Activated naive CD8-positive, alpha-beta T cell treated with anti-CD3 and anti-CD28 coated beads, Interleukin-2, amount 50 U/mL, for 24 hours (primary cell): ENCODE results near the gene ZNF750.

Experiments
- ATAC-seq: fragments of 150-1000 bp; cut with Tn5 transposase; one replicate; pipeline ENCODE4 v1.10.0; 2021
- DNase-seq: peaks from one replicate; pipeline ENCODE4 v3.0.0; 2021
- H3K27ac Mint-ChIP-seq: one replicate; pipeline ENCODE4 v1.8.0; 2021; ENCODE audit warnings: mild to moderate bottlenecking, mixed read lengths
- H3K27me3 Mint-ChIP-seq: one replicate; pipeline ENCODE4 v1.8.0; 2021; ENCODE audit warnings: mixed read lengths
- H3K36me3 Mint-ChIP-seq: one replicate; pipeline ENCODE4 v1.8.0; 2021; ENCODE audit warnings: low read depth, mixed read lengths
- H3K4me1 Mint-ChIP-seq: one replicate; pipeline ENCODE4 v1.8.0; 2021; ENCODE audit warnings: mixed read lengths
- H3K4me3 Mint-ChIP-seq: one replicate; pipeline ENCODE4 v1.8.0; 2021; ENCODE audit warnings: mild to moderate bottlenecking, moderate library complexity, mixed read lengths
- H3K9me3 Mint-ChIP-seq: one replicate; pipeline ENCODE4 v1.8.0; 2021; ENCODE audit warnings: mixed read lengths

ZNF750 gene

GRCh38 chr17:82856361-82856760 is 16.5 kb upstream of the ZNF750 start:
- peaks cover 7% of the 10 kb centered on the region for H3K36me3 Mint-ChIP-seq

GRCh38 chr17:82854226-82854625 is 14.4 kb upstream of the ZNF750 start:
- Mint-ChIP-seq H3K27me3 (no peaks in the 10 kb centered on the region), H3K36me3 (peaks cover 10% of the 10 kb centered on the region), H3K4me1 (peaks cover 16% of the 10 kb centered on the region), H3K4me3 (no peak overlapping the region), H3K9me3 (no peaks in the 10 kb centered on the region), H3K27ac (no peak overlapping the region)
- ATAC-seq, result no peak
- DNase-seq, result no peak

More at GRCh38 chr17:82856361-82856760, 16.5 kb upstream of the ZNF750 start:
- no peak overlapping the region for H3K27ac Mint-ChIP-seq
- ATAC-seq, result no peak
- H3K27me3 Mint-ChIP-seq, result no peaks in the 10 kb centered on the region
- H3K4me3 Mint-ChIP-seq, result no peak overlapping the region
- no peaks in the 10 kb centered on the region for H3K9me3 Mint-ChIP-seq
- H3K4me1 Mint-ChIP-seq, result peaks cover 32% of the 10 kb centered on the region
- no peak for DNase-seq

GRCh38 chr17:82851381-82851780 is 11.6 kb upstream of the ZNF750 start:
- DNase-seq (no peak), ATAC-seq (no peak)
- Mint-ChIP-seq H3K9me3 (no peaks in the 10 kb centered on the region), H3K27ac (no peak overlapping the region), H3K27me3 (no peaks in the 10 kb centered on the region), H3K36me3 (peaks cover 13% of the 10 kb centered on the region), H3K4me1 (peaks cover 14% of the 10 kb centered on the region), H3K4me3 (no peak overlapping the region)

GRCh38 chr17:82849076-82849945 is 9.5 kb upstream of the ZNF750 start:
- Mint-ChIP-seq H3K4me1 (peaks cover 14% of the 10 kb centered on the region), H3K27ac (no peak overlapping the region), H3K27me3 (no peaks in the 10 kb centered on the region), H3K36me3 (peaks cover 13% of the 10 kb centered on the region), H3K4me3 (no peak overlapping the region), H3K9me3 (no peaks in the 10 kb centered on the region)
- no peak for ATAC-seq
- DNase-seq, result no peak

GRCh38 chr17:82848022-82848592 is 8.3 kb upstream of the ZNF750 start:
- ATAC-seq (peak; percentile 88), DNase-seq (peak; percentile 42)
- H3K4me3 Mint-ChIP-seq, result peak overlapping the region; percentile 23
- peaks cover 18% of the 10 kb centered on the region for H3K4me1 Mint-ChIP-seq
- peaks cover 7% of the 10 kb centered on the region for H3K36me3 Mint-ChIP-seq
- no peak overlapping the region for H3K27ac Mint-ChIP-seq
- no peaks in the 10 kb centered on the region for H3K27me3 Mint-ChIP-seq
- H3K9me3 Mint-ChIP-seq, result no peaks in the 10 kb centered on the region

- ATAC-seq (no peak), DNase-seq (no peak)
- H3K27ac Mint-ChIP-seq, result no peak overlapping the region
Observed at GRCh38 chr17:82846061-82846691, 6.4 kb upstream of the ZNF750 start.

GRCh38 chr17:82845163-82845807 is 5.5 kb upstream of the ZNF750 start:
- no peaks in the 10 kb centered on the region for H3K9me3 Mint-ChIP-seq
- no peak overlapping the region for H3K4me3 Mint-ChIP-seq
- ATAC-seq (no peak), DNase-seq (no peak)
- H3K36me3 Mint-ChIP-seq, result peaks cover 4% of the 10 kb centered on the region
- H3K27me3 Mint-ChIP-seq, result no peaks in the 10 kb centered on the region
- H3K4me1 Mint-ChIP-seq, result peaks cover 15% of the 10 kb centered on the region
- H3K27ac Mint-ChIP-seq, result no peak overlapping the region

More at GRCh38 chr17:82846061-82846691, 6.4 kb upstream of the ZNF750 start:
- H3K9me3 Mint-ChIP-seq, result no peaks in the 10 kb centered on the region
- H3K4me3 Mint-ChIP-seq, result no peak overlapping the region
- H3K36me3 Mint-ChIP-seq, result peaks cover 6% of the 10 kb centered on the region
- H3K4me1 Mint-ChIP-seq, result peaks cover 18% of the 10 kb centered on the region
- H3K27me3 Mint-ChIP-seq, result no peaks in the 10 kb centered on the region

GRCh38 chr17:82844796-82845162 is 5.0 kb upstream of the ZNF750 start:
- H3K27ac Mint-ChIP-seq, result no peak overlapping the region
- H3K27me3 Mint-ChIP-seq, result no peaks in the 10 kb centered on the region
- peaks cover 4% of the 10 kb centered on the region for H3K36me3 Mint-ChIP-seq
- no peak overlapping the region for H3K4me3 Mint-ChIP-seq
- no peak for ATAC-seq
- H3K4me1 Mint-ChIP-seq, result peaks cover 15% of the 10 kb centered on the region
- H3K9me3 Mint-ChIP-seq, result no peaks in the 10 kb centered on the region
- DNase-seq, result no peak

- H3K27ac Mint-ChIP-seq, result no peak overlapping the region
- no peak for DNase-seq
- no peak overlapping the region for H3K4me3 Mint-ChIP-seq
- H3K4me1 Mint-ChIP-seq, result peaks cover 12% of the 10 kb centered on the region
- no peaks in the 10 kb centered on the region for H3K27me3 Mint-ChIP-seq
- peaks cover 2% of the 10 kb centered on the region for H3K36me3 Mint-ChIP-seq
- no peak for ATAC-seq
- no peaks in the 10 kb centered on the region for H3K9me3 Mint-ChIP-seq
Observed at GRCh38 chr17:82843904-82844680, 4.3 kb upstream of the ZNF750 start.

GRCh38 chr17:82841921-82842596 is 2.2 kb upstream of the ZNF750 start:
- Mint-ChIP-seq H3K36me3 (no peaks in the 10 kb centered on the region), H3K27me3 (no peaks in the 10 kb centered on the region), H3K27ac (peak overlapping the region; percentile 48), H3K4me1 (peaks cover 6% of the 10 kb centered on the region), H3K9me3 (no peaks in the 10 kb centered on the region), H3K4me3 (no peak overlapping the region)
- no peak for ATAC-seq
- no peak for DNase-seq

GRCh38 chr17:82840431-82840831 is 609 bp upstream of the ZNF750 start:
- H3K4me1 Mint-ChIP-seq, result peaks cover 5% of the 10 kb centered on the region
- ATAC-seq, result no peak
- H3K36me3 Mint-ChIP-seq, result no peaks in the 10 kb centered on the region
- H3K27me3 Mint-ChIP-seq, result no peaks in the 10 kb centered on the region
- no peak overlapping the region for H3K4me3 Mint-ChIP-seq
- H3K9me3 Mint-ChIP-seq, result no peaks in the 10 kb centered on the region
- H3K27ac Mint-ChIP-seq, result no peak overlapping the region
- DNase-seq, result no peak

GRCh38 chr17:82838386-82839063 is 1.3 kb downstream of the ZNF750 start:
- H3K27me3 Mint-ChIP-seq, result no peaks in the 10 kb centered on the region
- H3K4me3 Mint-ChIP-seq, result no peak overlapping the region
- no peaks in the 10 kb centered on the region for H3K9me3 Mint-ChIP-seq
- DNase-seq (no peak), ATAC-seq (no peak)
- no peaks in the 10 kb centered on the region for H3K36me3 Mint-ChIP-seq
- H3K27ac Mint-ChIP-seq, result no peak overlapping the region
- H3K4me1 Mint-ChIP-seq, result peaks cover 2% of the 10 kb centered on the region

- H3K4me1 Mint-ChIP-seq, result peaks cover 2% of the 10 kb centered on the region
- no peak overlapping the region for H3K4me3 Mint-ChIP-seq
- H3K27ac Mint-ChIP-seq, result no peak overlapping the region
- no peak for DNase-seq
- no peaks in the 10 kb centered on the region for H3K9me3 Mint-ChIP-seq
- H3K27me3 Mint-ChIP-seq, result no peaks in the 10 kb centered on the region
- peaks cover 4% of the 10 kb centered on the region for H3K36me3 Mint-ChIP-seq
- ATAC-seq, result no peak
Observed at GRCh38 chr17:82837586-82838320, 2.1 kb downstream of the ZNF750 start.
